GM20000 (cell line): ENCODE data around the gene CACFD1.

ENCODE experiments used
- DNase-seq: peaks from one replicate; pipeline ENCODE4 v3.0.0; 2012; ENCODE audit warnings: low spot score
- TF ChIP-seq, protein P1 (sequence below): IDR thresholded peaks from 2 replicates; pipeline ENCODE4 v1.5.1; 2012; ENCODE audit warnings: mild to moderate bottlenecking, control low read depth; ENCODE audit errors: extremely low read depth, missing control alignments

The CACFD1 gene

DNA sequence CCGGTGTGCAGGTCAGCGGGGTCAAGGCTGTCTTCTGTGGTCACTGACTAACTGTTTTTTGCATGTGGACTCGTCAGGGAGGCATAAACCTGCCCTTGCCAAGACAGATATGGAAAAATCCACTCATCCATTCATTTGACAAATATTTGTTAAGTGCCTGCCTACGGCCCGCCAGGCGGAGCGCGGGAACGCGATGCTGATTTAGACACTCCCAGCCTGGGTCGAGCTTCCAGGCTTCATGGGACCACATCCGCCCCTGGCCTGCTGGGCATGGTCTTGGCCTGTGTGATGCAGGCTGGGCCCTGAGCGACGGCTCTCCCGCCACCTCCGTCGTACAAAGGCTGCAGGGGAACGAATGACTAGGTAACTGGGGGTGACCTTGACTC lies 46.9 kb downstream of the CACFD1 start:
- TF ChIP-seq, protein P1, sequence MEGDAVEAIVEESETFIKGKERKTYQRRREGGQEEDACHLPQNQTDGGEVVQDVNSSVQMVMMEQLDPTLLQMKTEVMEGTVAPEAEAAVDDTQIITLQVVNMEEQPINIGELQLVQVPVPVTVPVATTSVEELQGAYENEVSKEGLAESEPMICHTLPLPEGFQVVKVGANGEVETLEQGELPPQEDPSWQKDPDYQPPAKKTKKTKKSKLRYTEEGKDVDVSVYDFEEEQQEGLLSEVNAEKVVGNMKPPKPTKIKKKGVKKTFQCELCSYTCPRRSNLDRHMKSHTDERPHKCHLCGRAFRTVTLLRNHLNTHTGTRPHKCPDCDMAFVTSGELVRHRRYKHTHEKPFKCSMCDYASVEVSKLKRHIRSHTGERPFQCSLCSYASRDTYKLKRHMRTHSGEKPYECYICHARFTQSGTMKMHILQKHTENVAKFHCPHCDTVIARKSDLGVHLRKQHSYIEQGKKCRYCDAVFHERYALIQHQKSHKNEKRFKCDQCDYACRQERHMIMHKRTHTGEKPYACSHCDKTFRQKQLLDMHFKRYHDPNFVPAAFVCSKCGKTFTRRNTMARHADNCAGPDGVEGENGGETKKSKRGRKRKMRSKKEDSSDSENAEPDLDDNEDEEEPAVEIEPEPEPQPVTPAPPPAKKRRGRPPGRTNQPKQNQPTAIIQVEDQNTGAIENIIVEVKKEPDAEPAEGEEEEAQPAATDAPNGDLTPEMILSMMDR: no peak
- no peak for DNase-seq

DNA sequence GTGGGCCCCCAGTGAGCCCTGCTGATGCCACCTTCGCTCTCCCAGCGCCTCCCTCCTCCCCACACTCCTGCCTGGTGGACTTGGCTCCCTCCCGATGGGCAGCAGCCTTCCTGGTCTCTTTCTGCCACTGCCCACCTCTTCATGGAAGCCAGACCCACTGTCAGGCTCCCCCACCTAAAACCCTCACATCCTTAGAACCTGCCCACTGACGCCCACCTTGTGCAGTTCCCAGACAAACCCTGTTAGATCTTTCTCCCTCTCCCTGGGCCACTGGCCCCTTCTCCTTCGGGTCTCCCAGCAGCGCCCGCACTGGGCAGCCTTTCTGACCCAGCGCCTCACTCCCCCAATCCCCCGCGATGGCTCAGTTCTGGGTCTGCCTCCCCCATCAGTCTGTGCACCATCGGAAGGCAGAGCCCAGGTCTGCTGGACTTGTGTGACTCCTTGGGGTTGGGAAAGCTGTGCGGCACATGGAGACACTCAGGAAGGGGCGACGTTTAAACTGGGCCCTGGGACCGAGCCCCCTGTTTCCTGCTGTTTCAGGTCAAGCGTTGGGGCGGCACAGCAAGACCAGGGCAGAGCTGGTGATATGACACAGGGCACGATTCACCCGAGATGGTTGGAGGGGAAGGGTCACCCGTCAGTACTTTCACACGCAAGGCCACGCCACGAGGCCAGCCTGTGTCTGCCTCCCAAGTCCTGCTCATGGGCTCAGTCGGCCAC lies 47.6 kb downstream of the CACFD1 start:
- no peak for DNase-seq
- TF ChIP-seq, protein P1: no peak

DNA sequence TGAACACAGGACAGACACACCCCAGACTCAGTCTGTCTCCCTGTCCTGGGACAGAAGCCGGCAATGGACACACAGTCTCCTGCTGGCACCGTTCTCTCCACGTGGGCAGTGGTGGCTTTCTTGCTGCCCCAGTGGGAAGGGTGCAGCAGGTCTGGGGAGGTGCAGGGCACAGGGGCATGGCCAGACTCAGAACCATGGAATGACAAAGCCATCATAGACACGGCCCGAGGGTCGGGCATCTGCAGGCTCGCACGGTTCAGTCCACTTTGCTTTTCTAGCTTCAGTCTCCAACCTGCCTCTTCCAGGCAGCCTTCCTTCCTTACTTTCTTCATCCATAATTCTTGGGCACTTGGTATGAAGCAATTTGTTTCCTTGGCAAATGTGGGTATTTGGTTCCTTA lies 48.3 kb downstream of the CACFD1 start:
- TF ChIP-seq, protein P1: no peak
- no peak for DNase-seq

DNA sequence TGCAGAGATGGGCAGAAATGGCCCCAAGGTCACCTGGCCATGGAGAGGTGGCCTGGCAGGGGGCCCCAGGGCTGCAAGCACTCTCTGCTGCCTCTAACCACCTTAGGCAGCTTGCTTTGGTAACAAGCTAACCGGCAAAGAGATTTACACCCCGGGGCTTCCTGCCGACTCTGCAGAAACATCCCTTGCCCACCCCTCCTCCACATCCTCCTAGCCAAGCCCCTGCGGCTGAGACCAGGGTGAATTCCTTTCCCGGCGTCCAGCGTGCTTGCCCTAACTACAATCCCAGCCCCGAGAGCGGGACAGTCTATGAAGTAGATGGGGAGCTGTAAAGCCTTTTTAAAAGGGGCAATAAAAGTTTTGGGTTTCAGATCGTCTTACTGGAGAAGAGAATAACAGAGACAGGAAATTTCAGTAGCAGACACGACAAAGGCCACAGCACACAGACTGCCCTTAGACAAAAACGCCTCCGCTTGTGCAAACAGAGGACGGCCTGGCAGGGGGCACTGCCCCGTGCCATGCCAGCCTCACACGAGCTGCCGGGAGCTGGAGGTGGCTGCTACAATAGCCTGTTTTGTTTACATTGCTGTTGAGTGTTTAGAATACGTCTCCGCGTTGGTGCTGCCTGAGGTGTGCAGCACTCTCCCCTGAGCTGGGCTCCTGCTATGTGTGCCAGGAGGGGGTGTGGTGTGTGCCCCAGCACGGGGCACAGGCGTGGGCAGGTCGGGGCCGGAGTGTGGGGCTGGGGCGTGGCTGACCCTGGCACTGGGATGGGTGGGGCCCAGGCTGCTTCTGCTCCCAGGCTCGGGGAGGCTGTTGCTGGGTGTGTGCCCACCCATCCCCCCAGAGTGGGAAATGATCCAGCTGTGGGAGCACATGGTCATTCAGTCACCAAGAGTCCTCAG lies 49.7 kb downstream of the CACFD1 start:
- no peak for DNase-seq

DNA sequence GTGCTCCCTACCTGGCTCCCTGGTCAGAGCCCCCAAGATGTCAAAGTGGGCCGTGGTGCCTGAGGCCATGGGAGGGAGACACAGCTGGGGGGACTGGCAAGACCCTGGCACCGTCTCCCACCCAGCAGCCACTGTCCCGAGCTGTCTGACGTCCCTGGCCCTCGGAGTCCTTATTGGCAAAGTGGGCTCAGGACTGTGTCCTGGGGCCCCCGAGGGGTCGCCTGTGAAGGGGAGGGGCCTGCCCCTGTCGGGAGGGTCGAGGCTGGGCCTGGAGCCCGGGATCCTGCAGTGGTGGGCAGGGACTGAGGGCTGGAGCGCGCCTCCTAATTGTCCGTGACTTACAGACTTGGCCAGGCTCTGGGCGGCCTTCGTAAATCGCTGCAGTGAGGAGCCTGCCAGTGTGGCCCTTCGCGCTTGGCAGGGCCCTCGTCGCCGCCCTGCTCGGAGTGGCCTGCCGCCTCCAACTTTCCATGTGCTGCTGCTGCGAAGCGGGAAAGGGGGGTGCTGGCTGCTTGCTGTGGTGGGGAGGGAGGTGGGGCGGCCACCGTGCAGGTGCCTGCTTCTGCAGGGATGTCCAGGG lies 51.2 kb downstream of the CACFD1 start:
- no peak for DNase-seq
- TF ChIP-seq, protein P1: no peak

More for the DNA sequence above, 49.7 kb downstream of the CACFD1 start:
- TF ChIP-seq, protein P1: no peak

DNA sequence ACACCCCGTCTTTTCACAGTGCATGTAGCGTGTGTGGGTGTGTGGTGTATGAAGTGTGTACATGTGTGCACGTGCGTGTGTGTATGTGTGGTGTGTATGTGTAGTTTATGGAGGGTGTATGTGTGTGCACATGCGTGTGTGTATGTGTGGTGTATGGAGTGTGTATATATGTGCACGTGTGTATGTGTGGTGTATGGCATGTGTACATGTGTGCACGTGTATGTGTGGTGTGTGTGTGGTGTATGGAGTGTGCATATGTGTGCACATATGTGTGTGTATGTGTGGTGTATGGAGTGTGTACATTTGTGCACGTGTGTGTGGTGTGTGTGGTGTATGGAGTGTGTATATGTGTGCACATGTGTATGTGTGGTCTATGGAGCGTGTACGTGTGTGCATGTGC lies 51.8 kb downstream of the CACFD1 start:
- no peak for DNase-seq
- TF ChIP-seq, protein P1: no peak
